SU-DHL-6 (cell line): ENCODE data around the gene PTPRN2.

Experiments
- CTCF ChIP-seq: fragments of 200-600 bp; sonication (generic); IDR thresholded peaks from one replicate; pipeline ENCODE4 v1.5.1; 2017; ENCODE audit warnings: antibody characterized with exemption, mild to moderate bottlenecking, low read length, moderate library complexity; ENCODE audit not compliant: insufficient read depth, poor library complexity, severe bottlenecking
- EZH2phosphoT487 ChIP-seq: fragments of 200-600 bp; sonication (generic), shearing (Covaris generic); conservative IDR thresholded peaks from 2 replicates; pipeline ENCODE4 v1.6.1; 2018; ENCODE audit warnings: mild to moderate bottlenecking, antibody characterized with exemption, low read length, moderate library complexity, mixed read lengths

- TF ChIP-seq CTCF (no peak), EZH2phosphoT487 (no peak)
Observed at GRCh38 chr7:158186864-158187693, 400.5 kb downstream of the PTPRN2 start.
